HEK293T (cell line): ENCODE results near the gene VAMP3.
A peak's percentile ranks its signal among the peaks of the same experiment; 100 is the strongest.

ENCODE experiments used
- CTCF ChIA-PET: fragments of 350-600 bp; formaldehyde crosslinking; extraction: SDS; loops from one replicate; lab custom pipeline; 2021; ENCODE audit warnings: antibody characterized with exemption, inconsistent platforms; lab: Yijun Ruan, JAX
- POLR2A ChIA-PET: fragments of 350-600 bp; formaldehyde crosslinking; extraction: SDS; loops from one replicate; lab custom pipeline; 2020; ENCODE audit warnings: antibody characterized with exemption, inconsistent platforms; lab: Yijun Ruan, JAX
- DNase-seq: peaks from one replicate; pipeline ENCODE4 v3.0.0; 2012; ENCODE audit warnings: mixed read lengths; ENCODE audit errors: extremely low spot score
- ARNT ChIP-seq: fragments of 450-650 bp; IDR thresholded peaks from 2 replicates; pipeline ENCODE4 v1.6.1; 2017; ENCODE audit warnings: mild to moderate bottlenecking
- BHLHE40 ChIP-seq: fragments of 450-650 bp; IDR thresholded peaks from 2 replicates; pipeline ENCODE4 v1.6.1; 2016; ENCODE audit warnings: mild to moderate bottlenecking, moderate library complexity, borderline replicate concordance
- CTBP1 ChIP-seq: fragments of 450-650 bp; IDR thresholded peaks from 2 replicates; pipeline ENCODE4 v1.6.1; 2016; ENCODE audit warnings: borderline replicate concordance
- ELF4 ChIP-seq: fragments of 450-650 bp; IDR thresholded peaks from 2 replicates; pipeline ENCODE4 v1.6.1; 2017; ENCODE audit warnings: antibody characterized with exemption
- FOXA1 ChIP-seq: fragments of 450-650 bp; IDR thresholded peaks from 2 replicates; pipeline ENCODE4 v1.6.1; 2016; ENCODE audit warnings: mild to moderate bottlenecking
- FOXK2 ChIP-seq: fragments of 450-650 bp; IDR thresholded peaks from 2 replicates; pipeline ENCODE4 v1.6.1; 2016; ENCODE audit warnings: mild to moderate bottlenecking
- FOXM1 ChIP-seq: fragments of 450-650 bp; IDR thresholded peaks from 2 replicates; pipeline ENCODE4 v1.6.1; 2017; ENCODE audit warnings: mild to moderate bottlenecking, borderline replicate concordance
- HDGF ChIP-seq: fragments of 450-650 bp; IDR thresholded peaks from 2 replicates; pipeline ENCODE4 v1.6.1; 2017; ENCODE audit warnings: antibody characterized with exemption, borderline replicate concordance
- L3MBTL2 ChIP-seq: fragments of 450-650 bp; conservative IDR thresholded peaks from 2 replicates; pipeline ENCODE4 v1.6.1; 2016; ENCODE audit warnings: mild to moderate bottlenecking
- LEF1 ChIP-seq: fragments of 450-650 bp; IDR thresholded peaks from 2 replicates; pipeline ENCODE4 v1.6.1; 2017; ENCODE audit warnings: mild to moderate bottlenecking, borderline replicate concordance
- NFRKB ChIP-seq: fragments of 450-650 bp; IDR thresholded peaks from 2 replicates; pipeline ENCODE4 v1.6.1; 2016; ENCODE audit warnings: mild to moderate bottlenecking, moderate library complexity
- PKNOX1 ChIP-seq: fragments of 450-650 bp; IDR thresholded peaks from 2 replicates; pipeline ENCODE4 v1.6.1; 2016
- SP1 ChIP-seq: fragments of 450-650 bp; IDR thresholded peaks from 2 replicates; pipeline ENCODE4 v1.6.1; 2017
- SUZ12 ChIP-seq: fragments of 450-650 bp; IDR thresholded peaks from 2 replicates; pipeline ENCODE4 v1.6.1; 2016; ENCODE audit warnings: mild to moderate bottlenecking
- TARDBP ChIP-seq: fragments of 450-650 bp; IDR thresholded peaks from 2 replicates; pipeline ENCODE4 v1.6.1; 2016
- ZNF384 ChIP-seq: fragments of 450-650 bp; IDR thresholded peaks from 2 replicates; pipeline ENCODE4 v1.6.1; 2016

The VAMP3 gene

DNA sequence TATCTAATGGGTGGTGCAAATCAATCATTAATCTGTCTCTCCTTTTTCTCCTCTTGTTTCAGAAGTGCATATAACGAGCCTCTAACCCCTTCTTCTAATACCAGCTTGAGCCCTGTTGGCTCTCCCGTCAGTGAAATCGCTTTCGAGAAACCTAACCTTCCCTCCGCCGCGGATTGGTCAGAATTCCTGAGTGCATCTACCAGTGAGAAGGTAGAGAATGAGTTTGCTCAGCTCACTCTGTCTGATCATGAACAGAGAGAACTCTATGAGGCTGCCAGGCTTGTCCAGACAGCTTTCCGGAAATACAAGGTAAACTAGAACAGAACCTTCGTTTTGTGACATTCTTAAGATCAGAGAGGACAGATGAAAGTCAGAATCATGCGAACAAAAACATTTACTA is 25.3 kb upstream of the VAMP3 start:
- CTCF ChIA-PET, result no interaction called here
- POLR2A ChIA-PET, result no interaction called here
- no peak for DNase-seq
- TF ChIP-seq CTBP1 (no peak), FOXA1 (no peak), BHLHE40 (no peak), PKNOX1 (no peak), LEF1 (no peak)

DNA sequence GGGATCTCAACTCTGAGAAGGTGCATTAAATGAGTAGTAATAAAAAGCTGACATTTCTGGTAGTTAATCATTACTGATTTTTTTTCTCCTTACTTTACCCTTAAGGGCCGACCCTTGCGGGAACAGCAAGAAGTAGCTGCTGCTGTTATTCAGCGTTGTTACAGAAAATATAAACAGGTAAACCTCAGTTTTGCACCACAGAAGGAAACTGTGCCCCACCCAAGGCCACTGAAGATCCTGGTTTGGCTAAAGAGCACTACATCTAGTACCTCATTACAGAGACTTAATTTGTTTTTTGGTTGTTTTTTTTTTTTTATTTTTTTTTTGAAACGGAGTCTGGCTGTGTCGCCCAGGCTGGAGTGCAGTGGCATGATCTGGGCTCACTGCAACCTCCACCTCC is 23.5 kb upstream of the VAMP3 start:
- POLR2A ChIA-PET, result no interaction called here
- DNase-seq, result no peak
- TF ChIP-seq BHLHE40 (no peak), HDGF (no peak), ARNT (no peak), L3MBTL2 (no peak), CTBP1 (no peak), FOXK2 (no peak), ELF4 (no peak), FOXA1 (no peak), TARDBP (no peak), ZNF384 (no peak), SP1 (no peak), NFRKB (no peak), SUZ12 (no peak), PKNOX1 (no peak), LEF1 (no peak)
- CTCF ChIA-PET, result interaction anchor here (1.8 kb wide), 1 partner anchor 79 kb away, joined by 13 read pairs; no protein-coding TSS in a partner anchor

DNA sequence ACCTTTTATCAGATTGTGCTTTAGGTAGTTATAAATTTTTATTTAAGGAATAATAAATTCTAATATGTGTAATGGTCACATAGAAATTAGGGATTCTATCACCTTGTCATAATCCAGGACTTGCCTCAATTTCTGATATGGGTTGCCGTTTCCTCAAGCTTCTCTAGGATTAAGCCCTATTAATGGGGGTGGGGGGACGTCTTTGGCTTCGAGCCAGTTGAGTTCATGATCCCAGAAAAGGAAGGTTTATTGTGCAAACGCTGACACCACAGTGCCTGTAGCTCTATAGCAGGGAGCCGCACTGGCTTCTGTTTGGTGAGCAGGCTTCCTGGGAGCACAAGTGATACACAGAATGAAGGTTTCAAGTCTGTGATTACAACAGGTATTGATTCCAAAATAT is 22.0 kb upstream of the VAMP3 start:
- ChIA-PET POLR2A (no interaction called here), CTCF (interaction anchor here (1.8 kb wide), 1 partner anchor 80 kb away, joined by 13 read pairs; no protein-coding TSS in a partner anchor)
- no peak for TF ChIP-seq SUZ12
- TF ChIP-seq TARDBP, result no peak
- TF ChIP-seq ZNF384, result no peak
- no peak for TF ChIP-seq SP1
- no peak for TF ChIP-seq BHLHE40
- TF ChIP-seq FOXA1, result no peak
- TF ChIP-seq FOXK2, result no peak
- TF ChIP-seq PKNOX1, result no peak
- no peak for TF ChIP-seq LEF1
- TF ChIP-seq HDGF, result no peak
- no peak for TF ChIP-seq NFRKB
- no peak for DNase-seq

- no peak for DNase-seq
- TF ChIP-seq BHLHE40, result no peak
- TF ChIP-seq ELF4, result no peak
- TF ChIP-seq HDGF, result no peak
- TF ChIP-seq ARNT, result no peak
- TF ChIP-seq FOXA1, result no peak
- TF ChIP-seq PKNOX1, result no peak
- TF ChIP-seq FOXM1, result no peak
- TF ChIP-seq SUZ12, result no peak
- TF ChIP-seq SP1, result no peak
- TF ChIP-seq CTBP1, result no peak
- CTCF ChIA-PET, result interaction anchor here (3.6 kb wide), 1 partner anchor 83 kb away, joined by 82 read pairs; no protein-coding TSS in a partner anchor
- POLR2A ChIA-PET, result interaction anchor here (1.9 kb wide), 1 partner anchor 47 kb away, joined by 10 read pairs; no protein-coding TSS in a partner anchor
Observed at GRCh38 chr1:7751174-7751573, 19.9 kb upstream of the VAMP3 start.

DNA sequence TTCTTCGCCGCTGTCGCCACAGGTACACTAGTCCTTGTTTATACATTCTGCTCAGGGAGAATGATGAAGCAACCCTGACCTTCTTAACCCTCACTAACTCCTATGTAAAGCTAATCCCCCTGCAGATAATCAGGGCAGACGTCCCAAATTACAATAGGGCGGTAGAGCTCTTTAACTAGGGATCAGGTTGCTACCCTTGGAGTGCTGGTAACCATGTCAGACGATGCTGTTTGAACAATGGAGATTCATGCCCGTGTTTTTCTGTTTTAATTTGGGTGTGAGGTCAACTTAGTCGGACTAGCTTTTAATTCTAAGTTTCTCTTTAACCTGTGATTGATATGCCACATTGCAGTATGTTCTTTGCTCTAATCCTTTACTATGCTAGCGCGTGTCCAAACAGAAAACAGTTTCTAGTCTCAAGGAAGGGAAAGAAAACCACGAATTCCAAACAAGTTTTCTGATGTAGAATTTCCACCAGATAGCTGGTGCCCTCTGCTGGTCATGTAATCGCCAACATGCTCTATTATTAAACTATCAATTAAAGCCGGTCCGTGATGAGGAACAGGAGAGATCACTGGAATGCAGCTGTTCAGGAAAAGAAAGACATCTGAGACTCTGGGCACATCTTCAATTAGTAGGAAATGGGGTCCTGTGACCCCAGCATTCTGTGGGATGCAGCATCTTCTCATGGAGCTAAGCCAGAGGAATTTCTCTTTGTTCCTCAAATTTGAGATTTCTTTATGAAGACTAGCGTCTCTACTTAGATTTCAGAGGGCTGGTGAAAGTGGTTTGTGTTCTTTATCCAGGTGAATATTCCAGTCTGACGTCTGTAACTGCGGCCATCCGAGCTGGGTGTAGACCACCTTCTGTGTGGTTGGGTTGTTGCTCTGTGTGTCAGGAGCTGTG is 18.3 kb upstream of the VAMP3 start:
- ChIA-PET CTCF (interaction anchor here (0.6 to 3.6 kb wide), 13 partner anchors 9 to 904 kb away, joined by 3 to 82 read pairs (median 5); no protein-coding TSS in a partner anchor), POLR2A (interaction anchor here (0.8 to 1.9 kb wide), 3 partner anchors 18 to 85 kb away, joined by 4 to 10 read pairs (median 5); partner anchors contain the start of gene VAMP3)
- DNase-seq, result peak; percentile 51
- TF ChIP-seq PKNOX1, result peak; percentile 31; the same call in 1 of the 2 replicates
- no peak for TF ChIP-seq SP1
